ENCODE measurements around the gene KATNB1.
"Not testable (repeated sequence)": the region's sequence is repeated elsewhere in the genome, so short reads cannot be mapped to it uniquely, and the experiment has no call there.

KATNB1 gene

DNA sequence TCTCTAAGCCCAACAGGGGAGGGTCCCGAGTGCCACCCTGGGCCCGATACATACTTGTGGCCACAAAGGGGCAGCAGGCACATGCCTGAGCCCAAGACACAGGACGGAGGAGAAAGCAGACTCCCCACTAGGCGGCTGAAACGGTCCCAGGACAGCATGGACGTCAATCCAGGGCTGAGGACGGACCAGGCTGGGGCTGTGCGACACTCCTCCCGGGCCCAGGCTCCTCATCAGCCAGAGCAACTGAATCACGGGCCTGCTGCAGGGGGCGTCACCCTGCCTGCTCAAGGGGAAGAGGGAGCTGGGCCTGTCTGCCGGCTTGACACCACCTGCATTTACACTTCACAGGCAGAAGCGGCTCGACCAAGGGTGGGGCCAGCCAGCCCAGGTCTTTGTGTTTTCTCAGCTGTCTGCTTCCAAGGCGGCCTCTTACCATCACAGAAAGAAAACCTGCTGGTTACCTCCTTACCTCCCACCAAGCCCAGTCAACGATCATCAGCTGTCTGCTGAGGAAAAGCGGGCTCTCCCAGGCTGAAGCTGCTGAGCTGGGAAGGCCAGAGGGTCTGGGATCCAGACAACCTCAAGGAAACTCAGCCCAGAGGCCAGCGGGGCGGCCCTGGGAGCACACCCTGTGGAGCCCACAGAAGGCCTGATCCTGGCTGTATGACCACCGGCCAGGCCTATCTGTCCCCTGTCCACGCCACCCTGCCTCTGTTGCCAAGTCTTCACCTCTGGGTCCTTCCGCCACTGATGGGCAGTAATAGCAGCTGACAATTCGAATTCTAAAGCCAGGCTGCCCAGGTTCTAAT lies 40.3 kb downstream of the KATNB1 start:
- DNase-seq, result no peak

GRCh38 chr16:57778658-57779057 lies 43.1 kb downstream of the KATNB1 start:
- DNase-seq, result no peak

- DNase-seq, result not testable (repeated sequence)
Observed at GRCh38 chr16:57779836-57780235, 44.3 kb downstream of the KATNB1 start.

DNA sequence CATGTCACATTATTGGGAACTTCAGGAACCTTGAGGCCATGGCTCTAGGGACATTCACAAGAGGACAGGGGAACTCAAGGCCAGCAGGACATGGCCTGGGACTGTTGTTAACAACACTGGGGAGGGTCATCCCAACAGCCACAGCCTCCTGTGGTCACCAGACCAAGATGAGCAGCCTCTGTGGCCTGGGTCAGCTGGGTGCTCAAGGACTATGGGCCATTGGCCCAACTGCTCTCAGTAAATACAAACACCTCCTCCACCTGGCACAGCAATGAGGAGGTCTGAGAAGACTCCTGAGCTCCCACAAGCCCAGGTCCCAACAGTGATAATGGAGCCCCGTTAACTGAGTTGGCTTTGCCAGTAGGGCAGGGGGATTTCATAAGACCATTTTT lies 45.8 kb downstream of the KATNB1 start:
- no peak for DNase-seq

DNA sequence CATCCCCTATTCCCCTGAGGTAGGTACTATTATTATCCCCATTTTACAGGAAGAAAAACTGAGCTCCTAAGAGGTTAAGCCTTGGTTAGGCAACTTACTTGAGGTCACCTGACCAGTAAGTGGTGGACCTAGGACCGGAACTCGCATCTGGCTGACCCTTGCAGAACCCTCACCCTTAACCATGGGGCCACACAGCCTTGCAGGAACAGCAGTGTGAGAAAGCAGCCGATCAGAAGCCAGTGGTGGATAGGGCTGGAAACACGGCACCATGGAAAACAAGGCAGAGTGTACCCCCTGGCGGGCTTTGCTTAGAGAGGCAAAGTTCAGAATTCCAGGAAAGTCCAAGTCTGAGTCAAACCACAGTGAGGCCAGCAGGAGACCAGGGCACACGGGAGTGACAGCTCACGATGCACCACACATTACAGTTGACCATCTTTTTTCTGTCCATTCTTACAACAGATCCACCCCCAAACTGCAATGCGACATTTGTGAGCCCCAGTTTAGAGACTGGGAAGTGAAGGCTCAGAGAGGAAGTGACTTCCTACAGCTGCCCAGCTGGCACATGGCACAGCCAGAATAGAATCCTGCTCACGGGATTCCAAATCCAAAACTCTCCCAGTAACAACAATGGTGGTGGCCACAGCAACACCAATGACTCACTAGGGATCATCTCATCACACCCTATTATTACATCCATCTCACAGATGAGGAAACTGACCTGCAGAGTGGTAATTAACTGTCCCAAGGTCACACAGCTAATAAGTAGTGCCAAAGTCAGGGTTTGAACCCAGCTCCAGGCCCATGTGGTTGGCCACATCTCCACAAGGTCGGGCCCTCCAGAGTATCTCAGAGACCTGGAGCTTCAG lies 46.4 kb downstream of the KATNB1 start:
- no peak for DNase-seq

- DNase-seq, result not testable (repeated sequence)
Observed at GRCh38 chr16:57782607-57783055, 47.1 kb downstream of the KATNB1 start.

DNA sequence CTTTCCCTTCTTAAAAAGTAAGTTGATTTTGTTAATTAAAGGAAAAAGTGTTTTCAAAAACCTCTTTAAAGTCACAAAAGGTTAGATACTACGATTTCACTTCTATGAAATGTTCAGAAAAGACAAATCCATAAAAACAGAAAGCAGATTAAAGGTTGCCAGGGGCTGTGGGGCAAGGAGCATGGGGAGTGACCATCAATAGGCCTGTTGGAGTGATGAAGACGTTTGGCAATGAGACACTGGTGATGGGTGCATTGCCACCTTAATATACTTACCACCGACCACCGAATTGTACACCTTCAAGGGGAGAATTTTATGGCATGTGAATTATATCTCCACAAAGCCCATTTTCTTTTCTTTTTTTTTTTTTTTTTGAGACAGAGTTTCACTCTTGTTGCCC lies 47.5 kb downstream of the KATNB1 start:
- no peak for DNase-seq

DNA sequence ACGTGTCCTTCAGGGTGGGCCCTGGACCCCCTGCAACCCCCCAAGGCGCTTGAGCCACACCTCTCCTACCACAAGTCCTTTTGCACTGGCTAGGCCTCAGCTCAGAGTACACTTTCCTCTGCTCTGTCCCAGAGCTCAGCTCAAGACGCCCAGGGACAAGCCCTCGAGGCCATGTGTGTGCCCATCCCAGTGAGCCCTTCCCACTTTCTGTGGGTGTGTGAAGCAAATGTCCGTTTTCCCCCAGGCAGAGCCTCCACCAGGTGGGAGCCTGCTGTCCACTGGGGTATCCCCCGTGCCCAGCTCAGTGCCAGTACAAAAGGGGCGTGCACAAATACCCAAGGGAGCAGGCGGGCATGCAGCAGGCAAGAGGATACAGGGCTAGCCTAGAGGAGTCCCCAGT lies 48.3 kb downstream of the KATNB1 start:
- DNase-seq, result no peak

DNA sequence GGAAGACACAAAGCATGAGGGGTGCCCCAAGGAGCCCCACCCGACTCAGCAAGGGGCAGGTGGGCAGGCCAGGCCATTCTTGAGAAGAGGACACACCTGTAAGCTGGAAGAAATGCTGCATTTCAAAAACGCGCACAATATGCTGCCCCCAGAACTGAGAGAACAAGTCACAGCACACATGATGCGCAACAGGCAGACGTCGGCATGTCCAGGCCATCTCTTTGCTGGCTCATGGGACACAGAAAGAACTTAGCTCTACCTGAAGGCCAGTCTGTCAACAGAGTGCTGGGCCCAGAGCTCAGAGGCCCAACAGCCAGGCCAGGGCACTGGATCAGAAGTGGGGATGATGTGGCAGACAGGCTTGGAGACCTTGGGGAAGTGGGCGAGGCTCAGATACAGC lies 48.8 kb downstream of the KATNB1 start:
- DNase-seq, result no peak

- DNase-seq, result no peak
Observed at GRCh38 chr16:57785385-57785784, 49.8 kb downstream of the KATNB1 start.

DNA sequence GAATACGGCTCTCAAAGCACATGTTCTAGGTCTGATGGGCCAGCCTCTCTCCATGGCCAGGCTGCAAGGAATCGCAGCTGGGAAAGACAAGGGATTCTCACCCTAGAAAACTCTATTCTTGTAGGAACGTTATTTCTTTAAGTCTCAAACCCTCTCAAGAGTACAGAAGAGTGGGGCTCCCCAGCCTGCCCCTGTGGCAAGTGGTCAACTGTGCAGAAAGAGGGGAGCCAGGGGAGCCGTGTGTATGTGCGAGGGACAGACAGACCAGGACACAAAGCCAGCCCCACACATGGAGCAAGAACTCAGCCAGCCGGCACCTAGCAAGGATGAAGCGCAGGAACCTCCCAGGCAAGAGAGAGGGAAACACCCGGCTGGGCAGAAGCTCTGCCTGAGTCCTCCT lies 50.4 kb downstream of the KATNB1 start:
- DNase-seq, result no peak

DNA sequence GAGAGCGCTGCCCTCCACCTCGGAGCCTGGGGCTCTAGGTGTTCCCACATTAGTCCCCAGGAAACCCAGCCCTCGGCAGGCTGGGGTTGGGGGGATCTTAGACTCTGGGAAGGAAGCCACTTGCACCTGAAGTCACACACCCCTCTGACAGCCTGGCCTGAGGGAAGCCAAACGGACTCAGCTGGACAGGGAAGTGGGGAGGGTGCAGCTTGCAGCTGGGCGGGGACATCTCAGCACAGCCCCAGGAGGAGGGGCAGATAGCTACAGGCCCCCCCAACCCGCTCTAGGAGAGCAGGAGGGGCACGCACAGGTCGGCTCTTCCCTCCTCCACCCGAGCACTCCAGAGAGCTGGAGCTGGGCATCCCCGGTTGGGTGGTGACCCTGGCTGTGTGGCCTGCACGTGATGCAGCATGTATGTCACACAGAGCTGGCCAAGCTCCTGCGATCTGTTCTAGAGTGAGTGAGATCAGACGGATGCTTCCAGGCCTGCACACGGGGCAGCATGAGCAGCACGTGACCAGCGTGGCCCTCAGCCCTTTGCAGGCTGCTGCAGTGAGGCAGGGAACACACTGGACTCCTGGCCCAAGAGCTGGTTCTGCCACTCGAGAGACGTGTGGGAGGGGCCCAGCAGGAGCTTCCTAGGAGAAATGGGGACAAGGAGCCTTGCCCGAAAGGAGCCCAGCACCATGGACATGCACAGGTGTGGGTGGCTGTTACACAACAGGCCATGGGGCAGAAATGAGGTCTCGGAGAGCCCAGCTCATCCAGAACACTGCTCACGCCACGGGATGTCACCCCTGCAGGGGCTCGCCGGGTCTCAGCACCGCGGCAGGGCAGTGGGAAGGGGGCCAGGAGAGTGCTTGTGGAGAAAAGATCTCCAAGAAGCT lies 51.3 kb downstream of the KATNB1 start:
- no peak for DNase-seq

DNA sequence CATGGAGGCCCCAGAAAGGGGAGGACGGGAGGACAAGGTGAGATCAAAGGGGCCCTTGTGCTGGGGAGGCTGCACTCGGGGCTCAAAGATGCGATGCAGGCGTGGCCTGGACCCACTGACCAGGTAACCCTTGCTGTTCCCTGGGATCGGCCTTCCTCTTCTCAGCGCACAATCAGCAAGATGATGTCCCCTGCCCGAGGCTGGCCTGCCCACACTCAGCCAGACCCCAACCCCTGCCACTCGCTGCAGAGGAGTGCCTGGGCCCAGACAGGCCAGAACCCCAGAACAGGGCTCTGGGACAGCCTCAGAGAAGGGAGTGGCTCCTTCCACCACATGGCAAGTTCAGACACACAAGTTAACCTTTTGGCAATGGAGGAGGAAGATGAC lies 51.9 kb downstream of the KATNB1 start:
- no peak for DNase-seq

- no peak for DNase-seq
Observed at GRCh38 chr16:57788252-57788841, 52.8 kb downstream of the KATNB1 start.

GRCh38 chr16:57788951-57789350 lies 53.4 kb downstream of the KATNB1 start:
- DNase-seq, result no peak

GRCh38 chr16:57791195-57791892 lies 55.8 kb downstream of the KATNB1 start:
- DNase-seq, result no peak

GRCh38 chr16:57791893-57792461 lies 56.4 kb downstream of the KATNB1 start:
- no peak for DNase-seq

GRCh38 chr16:57794849-57795430 lies 59.4 kb downstream of the KATNB1 start:
- DNase-seq, result no peak

DNA sequence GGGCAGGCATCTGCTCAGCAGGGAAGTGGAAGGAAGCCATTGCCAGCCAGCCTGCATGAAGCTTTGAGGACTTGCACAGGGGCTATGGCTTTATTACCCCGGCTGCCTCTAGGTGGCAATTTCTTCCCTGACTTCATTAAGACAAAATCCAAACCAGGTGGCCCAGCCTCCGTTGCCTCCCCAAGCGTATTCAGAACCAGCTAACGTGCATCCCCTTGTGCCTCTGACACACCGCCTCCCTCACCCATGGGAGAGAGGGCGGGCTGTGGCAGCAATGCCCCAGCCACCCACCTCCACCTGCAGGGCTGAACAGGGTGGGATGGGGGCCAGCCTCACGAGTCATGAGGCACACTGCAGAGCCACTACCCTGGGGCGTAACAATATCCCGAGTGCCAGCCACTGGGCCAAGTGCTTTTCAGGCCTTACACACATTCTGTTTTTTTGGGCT lies 59.9 kb downstream of the KATNB1 start:
- peak; percentile 56 for DNase-seq

DNA sequence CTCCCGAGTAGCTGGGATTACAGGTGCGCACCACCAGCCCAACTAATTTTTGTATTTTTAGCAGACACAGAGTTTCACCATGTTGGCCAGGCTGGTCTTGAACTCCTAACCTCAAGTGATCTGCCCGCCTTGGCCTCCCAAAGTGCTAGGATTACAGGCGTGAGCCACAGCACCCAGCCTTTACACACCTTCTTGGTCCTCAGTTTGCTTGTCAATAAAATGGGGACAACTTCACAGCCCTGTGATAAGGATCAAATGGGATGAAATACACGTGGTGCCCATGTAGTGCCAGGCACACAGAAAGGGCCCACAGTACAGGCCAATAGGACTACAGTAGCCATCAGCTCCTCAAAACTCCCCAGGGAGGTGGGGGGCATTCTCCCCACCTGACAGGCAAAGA lies 60.4 kb downstream of the KATNB1 start:
- not testable (repeated sequence) for DNase-seq

DNA sequence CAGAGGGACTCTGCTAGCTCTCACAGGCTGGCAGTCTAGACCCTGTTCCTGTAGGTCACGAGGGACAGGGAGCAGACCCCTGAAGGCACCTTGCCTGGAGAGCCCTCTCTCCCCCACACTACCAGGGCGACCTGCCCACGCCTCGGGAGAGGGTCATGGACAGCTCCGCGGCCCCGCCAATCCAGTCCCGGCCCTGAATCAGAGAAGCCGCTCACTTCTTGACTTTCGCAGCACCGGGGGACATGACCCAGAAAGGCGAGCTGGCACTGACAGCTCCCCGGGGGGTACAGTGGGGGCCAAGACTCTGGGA lies 61.6 kb downstream of the KATNB1 start:
- no peak for DNase-seq

Data from activated CD4-positive, alpha-beta T cell treated with anti-CD3 and anti-CD28 coated beads, Interleukin-2, Interleukin-6, amounts not matched to agents 100 ng/mL and 50 ng/mL, durations not matched to agents 16 hours and 8 hours (primary cell).